ENCODE data around the gene MYL7.

GRCh38 chr7:44183386-44183785 lies 42.3 kb upstream of the MYL7 start:
- TF ChIP-seq CTCF (IDR thresholded peaks at IDR 0.05; ENCODE audit: low read depth, low read length, poor library complexity, severe bottlenecking) (no peak), EZH2phosphoT487 (IDR thresholded peaks at IDR 0.05; ENCODE audit: borderline replicate concordance, low read length) (no peak)

Measured in DOHH2 (cell line).